ENCODE results near the gene MAP2K7. TPM values are rescaled to one million over a fixed set of nuclear protein-coding genes. Genes with fewer than 3 reads are reported as not detected.
A peak's percentile ranks its signal among the peaks of the same experiment; 100 is the strongest.

MAP2K7 gene
- total RNA-seq (2021), result 52.4 and 54.0 TPM in 2 replicates
- percentile 74 among the genes with signal in this experiment for Bru-seq, nascent RNA
- percentile 91 among the genes with signal in this experiment for BruChase-seq, experiment 1, labeled RNA remaining after a 2-hour chase
- percentile 95 among the genes with signal in this experiment for BruChase-seq, experiment 2, labeled RNA remaining after a 6-hour chase
- long read RNA-seq, transcript MAP2K7-201 (11 exons, 3,361 nt), result major isoform, 6 of 25 reads
- long read RNA-seq, partial matches to known transcripts, result 18 of 25 reads
- long read RNA-seq, other reads (novel, unspliced or antisense), result 0 of 25 reads

- Histone ChIP-seq H3F3A (ENCODE audit: insufficient read depth, low read depth) (peaks cover 19% of the 10 kb centered on the region), H3K27me3 (ENCODE audit: insufficient read depth, low read depth) (no peaks in the 10 kb centered on the region), H3K4me3 (peak within 1 kb of the TSS; percentile 86), H3K36me3 (ENCODE audit: low read depth) (0 out of 2 replicates have a peak, but pooled peaks cover 4% of the 10 kb centered on the region), H3K4me1 (replicated peaks; ENCODE audit: insufficient read depth) (peaks cover 16% of the 10 kb centered on the region; the same call in 1 of the 2 replicates), H3K79me2 (ENCODE audit: low read depth) (peaks cover 63% of the 10 kb centered on the region), H3K27ac (peak within 1 kb of the TSS; percentile 68), H3K9me3 (ENCODE audit: insufficient read depth, low read depth) (no peaks in the 10 kb centered on the region), H4K20me1 (ENCODE audit: insufficient read depth) (peaks cover 31% of the 10 kb centered on the region), H3K4me2 (peak within 1 kb of the TSS; percentile 99), H2AFZ (peak within 1 kb of the TSS; percentile 84), H3K9me2 (ENCODE audit: insufficient read depth) (no peaks in the 10 kb centered on the region)
- POLR2A ChIA-PET (ENCODE audit: unreplicated experiment), result interaction anchor here (0.5 to 1.1 kb wide), 9 partner anchors 16 to 548 kb away, joined by 3 to 34 read pairs (median 4); partner anchors contain the start of genes PRR36 and SNAPC2
- CTCF ChIA-PET, result interaction anchor here (0.6 to 2.2 kb wide), 3 partner anchors 18 to 50 kb away, joined by 3 to 10 read pairs (median 7); no protein-coding TSS in a partner anchor
- intact Hi-C loops (cut with micrococcal nuclease; ENCODE audit: unreplicated experiment), result loop anchor here (1.0 to 5.0 kb wide), 3 partner anchors 8 to 51 kb away; no protein-coding TSS in a partner anchor
- TF ChIP-seq CTCF (conservative IDR thresholded peaks at IDR 0.05) (peak; percentile 51; the same call in 1 of the 2 replicates), EZH2 (IDR thresholded peaks at IDR 0.05; ENCODE audit: low read depth) (no peak)
- no TSS peak for BruUV-seq (replicated peaks)
- peak; percentile 97 to 100 for DNase-seq
Observed at GRCh38 chr19:7903244-7904073, at the start of gene MAP2K7. MAP2K7 (plus strand) TSS chr19:7903877; CDS start chr19:7903945, 68 bp downstream.

- no peaks in the 10 kb centered on the region for H3K9me3 ChIP-seq (ENCODE audit: insufficient read depth, low read depth)
- intact Hi-C loops (cut with micrococcal nuclease; ENCODE audit: unreplicated experiment), result loop anchor here (10.0 kb wide), 1 partner anchor 399 kb away; no protein-coding TSS in a partner anchor
- ChIA-PET POLR2A (ENCODE audit: unreplicated experiment) (no interaction called here), CTCF (no interaction called here)
- H3K4me2 ChIP-seq, result no peak overlapping the region
- no peak overlapping the region for H2AFZ ChIP-seq
- no peaks in the 10 kb centered on the region for H3K27me3 ChIP-seq (ENCODE audit: insufficient read depth, low read depth)
- H3K27ac ChIP-seq, result no peak overlapping the region
- H3K79me2 ChIP-seq (ENCODE audit: low read depth), result no peaks in the 10 kb centered on the region
- no TSS peak for BruUV-seq (replicated peaks)
- DNase-seq, result no peak
- H3K9me2 ChIP-seq (ENCODE audit: insufficient read depth), result no peaks in the 10 kb centered on the region
- TF ChIP-seq CTCF (conservative IDR thresholded peaks at IDR 0.05), result no peak
- no peak for TF ChIP-seq EZH2 (IDR thresholded peaks at IDR 0.05; ENCODE audit: low read depth)
- H3K36me3 ChIP-seq (ENCODE audit: low read depth), result no peaks in the 10 kb centered on the region
- peaks cover 9% of the 10 kb centered on the region for H3K4me1 ChIP-seq (replicated peaks; ENCODE audit: insufficient read depth)
- no peaks in the 10 kb centered on the region for H4K20me1 ChIP-seq (ENCODE audit: insufficient read depth)
- no peak overlapping the region for H3K4me3 ChIP-seq
- H3F3A ChIP-seq (ENCODE audit: insufficient read depth, low read depth), result peaks cover 19% of the 10 kb centered on the region; the same call in 1 of the 2 replicates
Observed at GRCh38 chr19:7855426-7856108, 48.1 kb upstream of the MAP2K7 start.

GRCh38 chr19:7856109-7856591 is 47.5 kb upstream of the MAP2K7 start:
- no peaks in the 10 kb centered on the region for H4K20me1 ChIP-seq (ENCODE audit: insufficient read depth)
- no peak overlapping the region for H3K27ac ChIP-seq
- no peak overlapping the region for H3K4me3 ChIP-seq
- H3K4me1 ChIP-seq (replicated peaks; ENCODE audit: insufficient read depth), result peaks cover 9% of the 10 kb centered on the region
- H3K9me2 ChIP-seq (ENCODE audit: insufficient read depth), result no peaks in the 10 kb centered on the region
- peaks cover 20% of the 10 kb centered on the region; the same call in 1 of the 2 replicates for H3F3A ChIP-seq (ENCODE audit: insufficient read depth, low read depth)
- BruUV-seq (replicated peaks), result no TSS peak
- CTCF ChIA-PET, result no interaction called here
- no peaks in the 10 kb centered on the region for H3K79me2 ChIP-seq (ENCODE audit: low read depth)
- POLR2A ChIA-PET (ENCODE audit: unreplicated experiment), result no interaction called here
- H2AFZ ChIP-seq, result no peak overlapping the region
- TF ChIP-seq CTCF (conservative IDR thresholded peaks at IDR 0.05) (no peak), EZH2 (IDR thresholded peaks at IDR 0.05; ENCODE audit: low read depth) (no peak)
- no peaks in the 10 kb centered on the region for H3K27me3 ChIP-seq (ENCODE audit: insufficient read depth, low read depth)
- no peaks in the 10 kb centered on the region for H3K9me3 ChIP-seq (ENCODE audit: insufficient read depth, low read depth)
- intact Hi-C loops (cut with micrococcal nuclease; ENCODE audit: unreplicated experiment), result loop anchor here (10.0 kb wide), 1 partner anchor 399 kb away; no protein-coding TSS in a partner anchor
- H3K36me3 ChIP-seq (ENCODE audit: low read depth), result no peaks in the 10 kb centered on the region
- no peak overlapping the region for H3K4me2 ChIP-seq
- no peak for DNase-seq
